Measurements from ENCODE around the gene TENT5C.
A peak's percentile ranks its signal among the peaks of the same experiment; 100 is the strongest.

The TENT5C gene

GRCh38 chr1:117592155-117592554, 13.7 kb upstream of the TENT5C start:
- H3K27me3 Mint-ChIP-seq (ENCODE audit: low read depth): peaks cover 21% of the 10 kb centered on the region
- H3K4me3 Mint-ChIP-seq: no peak overlapping the region
- H3K9me3 Mint-ChIP-seq: no peaks in the 10 kb centered on the region
- H3K36me3 Mint-ChIP-seq (ENCODE audit: low read depth): no peaks in the 10 kb centered on the region
- H3K4me1 Mint-ChIP-seq (ENCODE audit: low read depth): no peaks in the 10 kb centered on the region
- H3K27ac Mint-ChIP-seq: no peak overlapping the region

- no peaks in the 10 kb centered on the region for H3K4me1 Mint-ChIP-seq (ENCODE audit: low read depth)
- no peak overlapping the region for H3K27ac Mint-ChIP-seq
- H3K27me3 Mint-ChIP-seq (ENCODE audit: low read depth): peaks cover 24% of the 10 kb centered on the region
- H3K36me3 Mint-ChIP-seq (ENCODE audit: low read depth): no peaks in the 10 kb centered on the region
- H3K4me3 Mint-ChIP-seq: no peak overlapping the region
- no peaks in the 10 kb centered on the region for H3K9me3 Mint-ChIP-seq
Measured at GRCh38 chr1:117594261-117594990, 11.4 kb upstream of the TENT5C start.

GRCh38 chr1:117596023-117596720, 9.7 kb upstream of the TENT5C start:
- no peak overlapping the region for H3K4me3 Mint-ChIP-seq
- no peaks in the 10 kb centered on the region for H3K36me3 Mint-ChIP-seq (ENCODE audit: low read depth)
- H3K27ac Mint-ChIP-seq: no peak overlapping the region
- H3K9me3 Mint-ChIP-seq: no peaks in the 10 kb centered on the region
- H3K4me1 Mint-ChIP-seq (ENCODE audit: low read depth): no peaks in the 10 kb centered on the region
- peaks cover 25% of the 10 kb centered on the region for H3K27me3 Mint-ChIP-seq (ENCODE audit: low read depth)

GRCh38 chr1:117598489-117598888, 7.4 kb upstream of the TENT5C start:
- Mint-ChIP-seq H3K27me3 (ENCODE audit: low read depth) (peaks cover 37% of the 10 kb centered on the region), H3K4me3 (no peak overlapping the region), H3K9me3 (no peaks in the 10 kb centered on the region), H3K36me3 (ENCODE audit: low read depth) (no peaks in the 10 kb centered on the region), H3K4me1 (ENCODE audit: low read depth) (no peaks in the 10 kb centered on the region), H3K27ac (no peak overlapping the region)

- no peaks in the 10 kb centered on the region for H3K36me3 Mint-ChIP-seq (ENCODE audit: low read depth)
- peaks cover 45% of the 10 kb centered on the region for H3K27me3 Mint-ChIP-seq (ENCODE audit: low read depth)
- H3K9me3 Mint-ChIP-seq: no peaks in the 10 kb centered on the region
- no peak overlapping the region for H3K27ac Mint-ChIP-seq
- H3K4me1 Mint-ChIP-seq (ENCODE audit: low read depth): peaks cover 3% of the 10 kb centered on the region
- H3K4me3 Mint-ChIP-seq: no peak overlapping the region
Measured at GRCh38 chr1:117599286-117600221, 6.3 kb upstream of the TENT5C start.

- H3K27ac Mint-ChIP-seq: no peak overlapping the region
- no peak overlapping the region for H3K4me3 Mint-ChIP-seq
- no peaks in the 10 kb centered on the region for H3K36me3 Mint-ChIP-seq (ENCODE audit: low read depth)
- peaks cover 8% of the 10 kb centered on the region for H3K4me1 Mint-ChIP-seq (ENCODE audit: low read depth)
- H3K9me3 Mint-ChIP-seq: no peaks in the 10 kb centered on the region
- peaks cover 51% of the 10 kb centered on the region for H3K27me3 Mint-ChIP-seq (ENCODE audit: low read depth)
Measured at GRCh38 chr1:117600325-117600943, 5.4 kb upstream of the TENT5C start.

- Mint-ChIP-seq H3K27ac (no peak overlapping the region), H3K27me3 (ENCODE audit: low read depth) (peaks cover 51% of the 10 kb centered on the region), H3K9me3 (no peaks in the 10 kb centered on the region), H3K4me3 (no peak overlapping the region), H3K4me1 (ENCODE audit: low read depth) (peaks cover 8% of the 10 kb centered on the region), H3K36me3 (ENCODE audit: low read depth) (no peaks in the 10 kb centered on the region)
Measured at GRCh38 chr1:117600966-117601365, 4.9 kb upstream of the TENT5C start.

GRCh38 chr1:117602862-117603261, 3.0 kb upstream of the TENT5C start:
- no peaks in the 10 kb centered on the region for H3K9me3 Mint-ChIP-seq
- peaks cover 18% of the 10 kb centered on the region for H3K4me1 Mint-ChIP-seq (ENCODE audit: low read depth)
- H3K36me3 Mint-ChIP-seq (ENCODE audit: low read depth): peaks cover 4% of the 10 kb centered on the region
- no peak overlapping the region for H3K27ac Mint-ChIP-seq
- H3K27me3 Mint-ChIP-seq (ENCODE audit: low read depth): peaks cover 47% of the 10 kb centered on the region
- no peak overlapping the region for H3K4me3 Mint-ChIP-seq

GRCh38 chr1:117605164-117605773, 579 bp upstream of the TENT5C start:
- H3K4me3 Mint-ChIP-seq: peak overlapping the region; percentile 99
- peaks cover 39% of the 10 kb centered on the region for H3K4me1 Mint-ChIP-seq (ENCODE audit: low read depth)
- peaks cover 21% of the 10 kb centered on the region for H3K36me3 Mint-ChIP-seq (ENCODE audit: low read depth)
- H3K27me3 Mint-ChIP-seq (ENCODE audit: low read depth): peaks cover 43% of the 10 kb centered on the region
- H3K9me3 Mint-ChIP-seq: no peaks in the 10 kb centered on the region
- H3K27ac Mint-ChIP-seq: peak overlapping the region; percentile 92

GRCh38 chr1:117606649-117607430, 992 bp downstream of the TENT5C start:
- H3K9me3 Mint-ChIP-seq: no peaks in the 10 kb centered on the region
- H3K36me3 Mint-ChIP-seq (ENCODE audit: low read depth): peaks cover 29% of the 10 kb centered on the region
- peaks cover 46% of the 10 kb centered on the region for H3K4me1 Mint-ChIP-seq (ENCODE audit: low read depth)
- H3K27me3 Mint-ChIP-seq (ENCODE audit: low read depth): peaks cover 36% of the 10 kb centered on the region
- peak overlapping the region; percentile 87 for H3K27ac Mint-ChIP-seq
- peak overlapping the region; percentile 95 for H3K4me3 Mint-ChIP-seq

- H3K9me3 Mint-ChIP-seq: no peaks in the 10 kb centered on the region
- H3K4me1 Mint-ChIP-seq (ENCODE audit: low read depth): peaks cover 49% of the 10 kb centered on the region
- H3K27ac Mint-ChIP-seq: peak overlapping the region; percentile 87
Measured at GRCh38 chr1:117607471-117607870, 1.6 kb downstream of the TENT5C start.

GRCh38 chr1:117608115-117608615, 2.3 kb downstream of the TENT5C start:
- peaks cover 55% of the 10 kb centered on the region for H3K4me1 Mint-ChIP-seq (ENCODE audit: low read depth)
- peaks cover 30% of the 10 kb centered on the region for H3K36me3 Mint-ChIP-seq (ENCODE audit: low read depth)
- peaks cover 30% of the 10 kb centered on the region for H3K27me3 Mint-ChIP-seq (ENCODE audit: low read depth)
- peak overlapping the region; percentile 95 for H3K4me3 Mint-ChIP-seq
- H3K9me3 Mint-ChIP-seq: no peaks in the 10 kb centered on the region
- H3K27ac Mint-ChIP-seq: peak overlapping the region; percentile 42

More at GRCh38 chr1:117607471-117607870, 1.6 kb downstream of the TENT5C start:
- H3K27me3 Mint-ChIP-seq (ENCODE audit: low read depth): peaks cover 36% of the 10 kb centered on the region
- H3K36me3 Mint-ChIP-seq (ENCODE audit: low read depth): peaks cover 30% of the 10 kb centered on the region
- H3K4me3 Mint-ChIP-seq: peak overlapping the region; percentile 95

- Mint-ChIP-seq H3K9me3 (no peaks in the 10 kb centered on the region), H3K27me3 (ENCODE audit: low read depth) (peaks cover 24% of the 10 kb centered on the region), H3K36me3 (ENCODE audit: low read depth) (peaks cover 30% of the 10 kb centered on the region), H3K4me3 (peak overlapping the region; percentile 95), H3K27ac (peak overlapping the region; percentile 58), H3K4me1 (ENCODE audit: low read depth) (peaks cover 60% of the 10 kb centered on the region)
Measured at GRCh38 chr1:117608758-117609157, 2.9 kb downstream of the TENT5C start.

Data from T-helper 1 cell treated with Interleukin-12 subunit alpha and Interleukin-12 subunit beta and Interleukin-4 antibody, amounts not matched to agents 30 μg/mL and 1 μg/mL, for 36 hours (primary cell).